HG02870 (cell line): ENCODE measurements around the gene ATP2C1.
"Not testable (repeated sequence)": the region's sequence is repeated elsewhere in the genome, so short reads cannot be mapped to it uniquely, and the experiment has no call there.

Source experiments
- ATAC-seq: cut with Tn5 transposase; IDR thresholded peaks from one replicate; pipeline ENCODE4 v1.9.1; 2021; ENCODE audit warnings: mild to moderate bottlenecking, moderate library complexity; ENCODE audit not compliant: unreplicated experiment

ATP2C1 gene

GRCh38 chr3:130893376-130894129, at the start of gene ATP2C1:
TSS of gene ATP2C1 (plus strand) at chr3:130894084. CDS start at chr3:130894770, 686 bp downstream.
- peak; percentile 85 for ATAC-seq

GRCh38 chr3:130844462-130844861, 49.4 kb upstream of the ATP2C1 start:
- no peak for ATAC-seq

- ATAC-seq = no peak
Observed at GRCh38 chr3:130846181-130846580, 47.7 kb upstream of the ATP2C1 start.

- no peak for ATAC-seq
Observed at GRCh38 chr3:130849091-130849552, 44.8 kb upstream of the ATP2C1 start.

- peak; percentile 83 for ATAC-seq
Observed at GRCh38 chr3:130850044-130850797, 43.7 kb upstream of the ATP2C1 start.

GRCh38 chr3:130850843-130851242, 43.0 kb upstream of the ATP2C1 start:
- ATAC-seq = no peak

GRCh38 chr3:130851277-130851676, 42.6 kb upstream of the ATP2C1 start:
- no peak for ATAC-seq

GRCh38 chr3:130853581-130853980, 40.3 kb upstream of the ATP2C1 start:
- ATAC-seq = no peak

GRCh38 chr3:130854208-130854864, 39.5 kb upstream of the ATP2C1 start:
- ATAC-seq = peak; percentile 42

GRCh38 chr3:130857336-130858026, 36.4 kb upstream of the ATP2C1 start:
- no peak for ATAC-seq

GRCh38 chr3:130862130-130862529, 31.8 kb upstream of the ATP2C1 start:
- ATAC-seq = not testable (repeated sequence)

GRCh38 chr3:130865489-130865888, 28.4 kb upstream of the ATP2C1 start:
- ATAC-seq = no peak

- no peak for ATAC-seq
Observed at GRCh38 chr3:130866327-130866726, 27.6 kb upstream of the ATP2C1 start.

GRCh38 chr3:130870423-130870822, 23.5 kb upstream of the ATP2C1 start:
- ATAC-seq = no peak

GRCh38 chr3:130876594-130876993, 17.3 kb upstream of the ATP2C1 start:
- ATAC-seq = no peak

- no peak for ATAC-seq
Observed at GRCh38 chr3:130878464-130878863, 15.4 kb upstream of the ATP2C1 start.

- no peak for ATAC-seq
Observed at GRCh38 chr3:130889416-130889946, 4.4 kb upstream of the ATP2C1 start.

GRCh38 chr3:130892759-130893375, 1.0 kb upstream of the ATP2C1 start:
- ATAC-seq = peak; percentile 31

- peak; percentile 17 for ATAC-seq
Observed at GRCh38 chr3:130894130-130894985, 474 bp downstream of the ATP2C1 start.

- ATAC-seq = no peak
Observed at GRCh38 chr3:130894986-130895280, 1.0 kb downstream of the ATP2C1 start.
